Endothelial cell (in vitro differentiated cells): Measurements from ENCODE around the gene ACTG2. TPM values are rescaled to one million over a fixed set of nuclear protein-coding genes. Genes with fewer than 3 reads are reported as not detected.
"Not testable (repeated sequence)": the region's sequence is repeated elsewhere in the genome, so short reads cannot be mapped to it uniquely, and the experiment has no call there.

Experiments
- DNase-seq: peaks from one replicate; pipeline ENCODE4 v3.0.0; 2021; ENCODE audit warnings: low spot score
- H3K27ac Mint-ChIP-seq: one replicate; pipeline ENCODE4 v1.8.0; 2021; ENCODE audit warnings: mixed read lengths, inconsistent platforms; ENCODE audit not compliant: unreplicated experiment
- H3K27me3 Mint-ChIP-seq: one replicate; pipeline ENCODE4 v1.8.0; 2021; ENCODE audit warnings: mild to moderate bottlenecking, moderate library complexity, mixed read lengths, inconsistent platforms; ENCODE audit not compliant: unreplicated experiment
- H3K36me3 Mint-ChIP-seq: one replicate; pipeline ENCODE4 v1.8.0; 2021; ENCODE audit warnings: mild to moderate bottlenecking, low read depth, mixed read lengths, inconsistent platforms; ENCODE audit not compliant: unreplicated experiment
- H3K4me1 Mint-ChIP-seq: one replicate; pipeline ENCODE4 v1.8.0; 2021; ENCODE audit warnings: mild to moderate bottlenecking, mixed read lengths, inconsistent platforms; ENCODE audit not compliant: unreplicated experiment
- H3K4me3 Mint-ChIP-seq: one replicate; pipeline ENCODE4 v1.8.0; 2021; ENCODE audit warnings: mild to moderate bottlenecking, mixed read lengths, inconsistent platforms; ENCODE audit not compliant: unreplicated experiment
- H3K9me3 Mint-ChIP-seq: one replicate; pipeline ENCODE4 v1.8.0; 2021; ENCODE audit warnings: mixed read lengths, inconsistent platforms; ENCODE audit not compliant: unreplicated experiment
- total RNA-seq: library from RNA; stranded (reverse); fragmentation: NEBNext Ultra II Directional; extraction: Animal tissue kit (Norgen Biotek cat#: 25700); gene quantifications from one replicate; pipeline ENCODE4 v1.2.1, GENCODE V29; 2021; ENCODE audit not compliant: unreplicated experiment
- TF ChIP-seq, protein P1 (sequence below): fragments of 200-600 bp; sonication (generic); IDR thresholded peaks from one replicate; pipeline ENCODE4 v1.5.0; 2021; ENCODE audit warnings: antibody characterized with exemption; ENCODE audit not compliant: unreplicated experiment

ACTG2 gene
- total RNA-seq, 1 donor from 2014 or later, result 8.3 TPM

DNA sequence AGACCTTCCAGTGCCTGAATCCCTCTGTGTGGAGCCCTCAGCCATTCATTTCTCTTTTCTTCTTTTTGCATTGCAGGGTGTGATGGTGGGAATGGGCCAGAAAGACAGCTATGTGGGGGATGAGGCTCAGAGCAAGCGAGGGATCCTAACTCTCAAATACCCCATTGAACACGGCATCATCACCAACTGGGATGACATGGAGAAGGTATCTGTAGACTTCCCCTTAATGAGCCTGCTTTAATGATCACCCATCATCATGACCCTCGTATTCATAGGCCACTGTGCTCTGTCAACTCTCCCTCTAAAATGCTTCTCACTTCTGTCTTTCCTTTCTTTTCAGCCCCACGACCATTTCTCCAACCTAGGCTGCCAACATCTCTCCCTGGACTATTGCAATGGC lies 9.5 kb downstream of the ACTG2 start:
- Mint-ChIP-seq H3K27ac (no peak overlapping the region), H3K27me3 (no peaks in the 10 kb centered on the region), H3K4me3 (no peak overlapping the region)

DNA sequence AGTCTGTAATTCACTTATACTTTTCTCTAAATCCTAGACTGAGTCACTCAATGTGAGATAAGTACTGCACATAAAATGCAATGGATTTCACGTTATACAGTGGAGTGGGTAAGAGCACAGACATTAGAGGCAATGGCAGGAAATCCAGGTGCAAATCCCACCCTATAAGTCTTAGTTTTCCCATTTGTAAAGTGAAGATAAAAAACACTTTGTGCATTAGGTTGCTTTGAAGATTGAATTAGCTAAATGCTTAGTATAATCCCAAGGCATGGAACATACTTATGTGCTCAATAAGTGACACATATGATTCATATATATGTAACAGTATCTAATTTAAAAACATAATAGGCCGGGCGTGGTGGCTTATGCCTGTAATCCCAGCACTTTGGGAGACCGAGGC lies 10.5 kb downstream of the ACTG2 start:
- Mint-ChIP-seq H3K4me1 (peaks cover 18% of the 10 kb centered on the region), H3K36me3 (no peaks in the 10 kb centered on the region), H3K9me3 (no peaks in the 10 kb centered on the region), H3K4me3 (no peak overlapping the region), H3K27me3 (no peaks in the 10 kb centered on the region), H3K27ac (no peak overlapping the region)
- TF ChIP-seq, protein P1, sequence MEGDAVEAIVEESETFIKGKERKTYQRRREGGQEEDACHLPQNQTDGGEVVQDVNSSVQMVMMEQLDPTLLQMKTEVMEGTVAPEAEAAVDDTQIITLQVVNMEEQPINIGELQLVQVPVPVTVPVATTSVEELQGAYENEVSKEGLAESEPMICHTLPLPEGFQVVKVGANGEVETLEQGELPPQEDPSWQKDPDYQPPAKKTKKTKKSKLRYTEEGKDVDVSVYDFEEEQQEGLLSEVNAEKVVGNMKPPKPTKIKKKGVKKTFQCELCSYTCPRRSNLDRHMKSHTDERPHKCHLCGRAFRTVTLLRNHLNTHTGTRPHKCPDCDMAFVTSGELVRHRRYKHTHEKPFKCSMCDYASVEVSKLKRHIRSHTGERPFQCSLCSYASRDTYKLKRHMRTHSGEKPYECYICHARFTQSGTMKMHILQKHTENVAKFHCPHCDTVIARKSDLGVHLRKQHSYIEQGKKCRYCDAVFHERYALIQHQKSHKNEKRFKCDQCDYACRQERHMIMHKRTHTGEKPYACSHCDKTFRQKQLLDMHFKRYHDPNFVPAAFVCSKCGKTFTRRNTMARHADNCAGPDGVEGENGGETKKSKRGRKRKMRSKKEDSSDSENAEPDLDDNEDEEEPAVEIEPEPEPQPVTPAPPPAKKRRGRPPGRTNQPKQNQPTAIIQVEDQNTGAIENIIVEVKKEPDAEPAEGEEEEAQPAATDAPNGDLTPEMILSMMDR, result no peak
- DNase-seq, result no peak

More for the DNA sequence above, 9.5 kb downstream of the ACTG2 start:
- peaks cover 17% of the 10 kb centered on the region for H3K4me1 Mint-ChIP-seq
- TF ChIP-seq, protein P1, result no peak
- no peaks in the 10 kb centered on the region for H3K36me3 Mint-ChIP-seq
- H3K9me3 Mint-ChIP-seq, result no peaks in the 10 kb centered on the region
- no peak for DNase-seq

GRCh38 chr2:73903949-73904613 lies 11.3 kb downstream of the ACTG2 start:
- H3K27me3 Mint-ChIP-seq, H3K4me3 Mint-ChIP-seq, H3K27ac Mint-ChIP-seq, DNase-seq, H3K9me3 Mint-ChIP-seq, H3K36me3 Mint-ChIP-seq: not testable (repeated sequence)
- H3K4me1 Mint-ChIP-seq, result peaks cover 18% of the 10 kb centered on the region

- no peaks in the 10 kb centered on the region for H3K36me3 Mint-ChIP-seq
- no peak for DNase-seq
- no peak overlapping the region for H3K27ac Mint-ChIP-seq
- peaks cover 18% of the 10 kb centered on the region for H3K4me1 Mint-ChIP-seq
- TF ChIP-seq, protein P1, result no peak
- H3K9me3 Mint-ChIP-seq, result no peaks in the 10 kb centered on the region
- no peaks in the 10 kb centered on the region for H3K27me3 Mint-ChIP-seq
- no peak overlapping the region for H3K4me3 Mint-ChIP-seq
Observed at GRCh38 chr2:73904952-73905351, 12.1 kb downstream of the ACTG2 start.

GRCh38 chr2:73906847-73907505 lies 14.2 kb downstream of the ACTG2 start:
- Mint-ChIP-seq H3K4me3 (no peak overlapping the region), H3K27me3 (no peaks in the 10 kb centered on the region), H3K4me1 (peaks cover 13% of the 10 kb centered on the region), H3K9me3 (no peaks in the 10 kb centered on the region), H3K27ac (no peak overlapping the region), H3K36me3 (no peaks in the 10 kb centered on the region)
- TF ChIP-seq, protein P1, result no peak
- DNase-seq, result no peak
